NCI-H1436 (cell line): Measurements from ENCODE around the gene HSD3B1.
"Not testable (repeated sequence)": the region's sequence is repeated elsewhere in the genome, so short reads cannot be mapped to it uniquely, and the experiment has no call there.

ENCODE experiments used
- DNase-seq: peaks from one replicate; lab custom pipeline; 2025; lab: John Stamatoyannopoulos, UW

HSD3B1 gene

GRCh38 chr1:119554183-119554582 is 47.2 kb downstream of the HSD3B1 start:
- DNase-seq = peak; percentile 57

- DNase-seq = no peak
Measured at GRCh38 chr1:119556423-119556822, 49.4 kb downstream of the HSD3B1 start.

- not testable (repeated sequence) for DNase-seq
Measured at GRCh38 chr1:119560402-119560801, 53.4 kb downstream of the HSD3B1 start.

GRCh38 chr1:119564548-119564947 is 57.5 kb downstream of the HSD3B1 start:
- no peak for DNase-seq
